Fibroblast of skin of left quadriceps (primary cell): Measurements from ENCODE around the gene USP36.
"Not testable (repeated sequence)": the region's sequence is repeated elsewhere in the genome, so short reads cannot be mapped to it uniquely, and the experiment has no call there.

Source experiments
- DNase-seq, 2 experiments: peaks; one replicate each; pipeline ENCODE4 v3.0.0-alpha.2; 2013; ENCODE audit warnings: low read depth in 2 of 2

Gene USP36

GRCh38 chr17:78767806-78768205, 72.8 kb downstream of the USP36 start:
- DNase-seq = no peak

DNA sequence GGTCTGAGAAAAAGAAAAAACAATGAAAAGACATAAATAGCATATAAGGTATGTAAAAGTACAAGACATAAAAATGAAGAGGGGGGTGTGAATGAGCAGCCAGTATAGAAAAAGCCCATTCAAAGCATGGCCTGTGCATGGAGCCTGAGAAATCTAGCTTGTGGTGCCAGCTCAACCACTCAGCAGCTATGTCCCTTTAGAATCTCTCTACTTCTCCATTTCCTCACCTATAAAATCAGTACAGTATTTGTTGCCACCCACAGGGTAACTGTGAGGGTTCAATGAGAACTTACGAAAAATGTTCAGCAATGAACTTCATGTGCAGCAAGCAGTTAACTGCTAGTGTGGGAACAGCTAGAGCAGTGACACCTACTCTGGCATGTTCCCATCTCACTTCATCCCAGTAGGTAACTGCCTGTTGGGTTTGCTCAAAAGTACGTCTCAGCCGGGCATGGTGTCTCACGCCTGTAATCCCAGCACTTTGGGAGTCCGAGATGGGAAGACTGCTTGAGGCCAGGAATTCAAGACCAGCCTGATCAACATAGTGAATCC, 73.8 kb downstream of the USP36 start:
- no peak for DNase-seq

- DNase-seq = no peak
Measured at GRCh38 chr17:78766225-78766624, 74.4 kb downstream of the USP36 start.

GRCh38 chr17:78765821-78766220, 74.8 kb downstream of the USP36 start:
- no peak for DNase-seq

- DNase-seq = no peak
Measured at GRCh38 chr17:78764871-78765270, 75.7 kb downstream of the USP36 start.

- peak; percentile 70 to 74 for DNase-seq
Measured at GRCh38 chr17:78763561-78763960, 77.1 kb downstream of the USP36 start.

DNA sequence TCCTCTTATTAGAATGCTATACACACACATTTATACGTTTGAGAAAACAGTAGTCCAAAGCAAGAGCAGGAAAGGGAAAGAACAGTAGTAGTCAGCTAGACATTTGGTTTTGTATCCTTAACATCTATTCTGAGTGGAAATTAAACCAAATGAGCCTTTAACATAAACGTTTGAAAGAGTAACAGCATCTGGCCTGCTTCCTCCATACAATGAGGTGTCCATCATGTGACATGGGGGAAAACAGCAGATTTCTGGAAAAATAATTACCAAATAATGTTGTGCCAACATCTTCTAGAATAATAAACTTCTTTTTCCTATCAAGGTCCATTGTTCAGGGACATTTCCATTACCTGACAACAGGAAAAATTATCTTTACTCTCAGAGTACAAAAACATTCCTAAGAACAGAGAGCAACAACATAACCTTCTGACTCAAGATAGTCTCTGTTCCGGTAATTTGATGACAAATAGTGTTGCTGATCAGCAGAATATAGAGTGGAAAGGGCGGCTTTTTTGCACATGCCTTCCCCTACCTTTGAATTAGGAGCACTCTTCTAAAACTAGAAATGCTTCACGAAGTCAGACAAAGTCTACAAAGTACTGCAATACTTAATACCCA, 78.7 kb downstream of the USP36 start:
- DNase-seq = no peak

DNA sequence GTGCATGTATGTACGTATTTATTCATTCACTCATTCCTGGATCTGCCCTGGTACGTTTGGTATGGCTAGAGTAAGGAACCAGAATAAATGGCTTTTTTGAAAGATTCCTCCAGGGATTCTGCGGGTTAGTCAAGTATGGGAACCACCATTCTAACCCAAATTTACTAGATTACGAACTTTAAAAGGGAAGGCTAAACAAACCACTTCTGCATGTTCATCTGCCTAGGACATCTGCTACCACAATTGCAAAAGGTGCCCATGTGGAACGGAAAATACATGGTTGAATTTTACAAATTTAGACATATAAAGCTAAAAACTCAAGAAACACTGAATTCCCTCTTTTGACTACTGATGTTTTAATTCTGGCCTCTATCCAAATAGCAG, 80.7 kb downstream of the USP36 start:
- no peak for DNase-seq

DNA sequence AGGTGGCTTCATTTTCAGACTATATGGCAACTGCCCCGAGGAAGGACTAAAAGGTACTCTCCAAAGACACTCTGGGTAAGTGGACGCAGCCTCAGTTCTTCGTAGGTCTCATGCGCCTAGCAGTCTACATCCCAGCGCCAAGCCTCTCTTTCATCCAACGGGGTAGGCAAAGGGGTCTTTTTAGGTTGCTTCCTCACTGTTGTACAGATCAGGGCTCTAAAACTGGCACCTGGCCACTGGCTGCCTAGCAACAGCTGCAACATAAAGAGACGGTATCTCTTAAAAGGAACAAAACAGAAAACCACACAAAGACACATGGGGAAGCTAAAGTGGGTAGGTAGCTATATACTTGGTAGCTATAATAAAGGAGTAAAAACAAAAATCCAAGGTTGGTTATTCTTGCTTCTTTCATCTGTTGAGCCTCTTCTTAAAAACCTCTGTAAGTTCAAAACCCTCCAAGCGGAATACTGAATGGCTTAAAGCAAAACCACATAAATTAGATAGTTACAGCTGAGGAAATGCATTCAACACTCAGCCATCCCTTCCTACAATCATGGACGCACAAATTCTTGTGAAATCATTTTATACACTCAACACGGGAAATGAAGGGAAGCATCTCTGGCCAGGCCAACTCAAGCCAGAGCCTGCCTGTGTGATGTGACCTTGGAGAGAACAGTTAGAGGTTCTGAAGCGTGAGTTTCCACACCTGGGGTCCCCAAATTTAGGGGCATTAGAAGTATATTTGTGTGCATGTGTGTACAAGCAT, 81.2 kb downstream of the USP36 start:
- peak; percentile 23 to 36 for DNase-seq

DNA sequence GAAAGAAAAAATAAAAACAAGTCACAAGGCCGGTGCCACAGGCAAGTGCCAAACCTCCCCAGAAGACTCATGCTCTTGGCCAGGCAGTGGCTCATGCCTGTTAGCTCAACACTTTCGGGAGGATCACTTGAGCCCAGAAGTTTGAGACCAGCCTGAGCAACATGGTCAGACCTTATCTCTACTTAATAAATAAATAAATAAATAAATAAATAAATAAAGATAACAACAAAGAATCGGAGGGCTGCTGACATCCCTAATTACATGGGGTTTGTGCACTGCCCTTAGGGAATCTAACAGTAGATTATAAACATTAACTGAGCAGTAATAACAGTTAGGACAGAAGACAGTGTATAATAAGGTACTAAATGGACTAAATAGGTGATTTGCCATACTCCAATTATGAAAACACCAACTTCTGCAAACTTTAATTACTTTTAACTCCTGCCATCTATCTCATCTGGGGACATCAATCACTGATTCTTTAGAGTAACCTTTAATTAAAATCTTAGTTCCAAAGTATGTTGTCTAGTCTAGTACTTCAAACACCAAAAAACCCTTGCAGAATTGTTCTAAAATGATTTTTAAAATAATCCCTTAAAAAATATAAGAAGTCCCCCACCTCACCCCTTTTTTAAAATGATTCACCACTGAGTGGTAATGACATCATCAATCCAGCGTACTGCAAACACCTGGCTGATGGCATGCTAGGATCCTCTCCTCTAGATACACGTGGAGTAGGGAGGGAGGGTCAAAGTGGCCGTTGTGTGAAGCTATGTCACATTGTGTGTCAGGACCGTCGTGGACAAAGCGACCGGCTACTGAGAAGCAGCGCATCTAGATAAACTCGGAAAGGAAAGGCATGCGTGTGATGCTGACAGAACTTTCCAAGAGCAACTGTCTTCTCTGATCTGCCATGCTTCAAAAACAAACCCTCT, 87.0 kb downstream of the USP36 start:
- DNase-seq = no peak

DNA sequence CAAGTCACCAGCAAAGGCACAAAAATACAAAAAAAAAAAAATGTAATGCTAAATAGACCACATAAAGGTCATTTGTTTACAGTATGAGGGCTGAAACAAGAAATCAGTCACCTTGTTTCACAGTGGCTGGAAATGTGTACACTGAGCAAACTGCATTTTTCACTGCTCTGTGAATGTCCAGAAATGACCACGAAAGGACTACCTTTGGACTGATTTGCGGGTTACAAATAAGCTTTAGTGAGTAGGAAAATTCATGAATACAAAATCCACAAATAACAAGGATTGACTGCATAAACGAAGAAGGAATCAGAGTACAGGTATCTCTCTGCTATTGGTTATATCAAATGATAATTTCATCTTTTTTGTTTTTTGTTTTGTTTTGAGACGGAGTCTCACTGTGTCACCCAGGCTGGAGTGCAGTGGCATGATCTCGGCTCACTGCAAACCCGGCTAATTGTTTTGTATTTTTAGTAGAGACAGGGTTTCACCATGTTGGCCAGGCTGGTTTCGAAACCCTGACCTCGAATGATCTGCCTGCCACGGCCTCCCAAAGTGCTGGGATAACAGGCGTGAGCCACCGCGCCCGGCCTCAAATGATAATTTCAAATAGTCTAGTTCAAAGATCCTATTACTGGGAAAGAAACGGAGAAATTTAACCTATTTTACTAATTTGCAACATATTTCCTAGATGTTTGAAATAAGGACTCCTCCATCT, 89.0 kb downstream of the USP36 start:
- DNase-seq = no peak

DNA sequence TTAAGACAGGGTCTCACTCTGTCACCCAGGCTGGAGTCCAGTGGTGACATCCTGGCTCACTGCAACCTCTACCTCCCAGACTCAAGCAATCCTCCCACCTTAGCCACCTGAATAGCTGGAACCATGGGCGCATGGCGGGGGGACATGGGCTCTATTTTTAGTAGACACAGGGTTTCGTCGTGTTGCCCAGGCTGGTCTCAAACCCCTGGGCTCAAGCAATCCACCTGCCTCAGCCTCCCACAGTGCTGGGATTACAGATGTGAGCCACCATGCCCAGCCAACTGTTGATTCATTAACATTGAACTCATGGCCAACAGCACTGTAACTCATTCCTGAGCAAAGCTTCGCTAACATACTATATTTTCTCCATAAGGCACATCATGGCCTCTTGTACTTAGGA, 89.6 kb downstream of the USP36 start:
- not testable (repeated sequence) for DNase-seq

- no peak for DNase-seq
Measured at GRCh38 chr17:78748730-78749317, 91.8 kb downstream of the USP36 start.

GRCh38 chr17:78748048-78748729, 92.4 kb downstream of the USP36 start:
- DNase-seq = no peak

GRCh38 chr17:78747488-78747887, 93.1 kb downstream of the USP36 start:
- DNase-seq = no peak

- no peak for DNase-seq
Measured at GRCh38 chr17:78746949-78747269, 93.7 kb downstream of the USP36 start.

- DNase-seq = no peak
Measured at GRCh38 chr17:78746263-78746948, 94.2 kb downstream of the USP36 start.
